GM21529 (cell line): Measurements from ENCODE around the gene FOXF2.

ENCODE experiments used
- ATAC-seq: cut with Tn5 transposase; IDR thresholded peaks from one replicate; pipeline ENCODE4 v1.9.1; 2021; ENCODE audit not compliant: unreplicated experiment

The FOXF2 gene

GRCh38 chr6:1438471-1438881, 49.1 kb downstream of the FOXF2 start:
- ATAC-seq = no peak

DNA sequence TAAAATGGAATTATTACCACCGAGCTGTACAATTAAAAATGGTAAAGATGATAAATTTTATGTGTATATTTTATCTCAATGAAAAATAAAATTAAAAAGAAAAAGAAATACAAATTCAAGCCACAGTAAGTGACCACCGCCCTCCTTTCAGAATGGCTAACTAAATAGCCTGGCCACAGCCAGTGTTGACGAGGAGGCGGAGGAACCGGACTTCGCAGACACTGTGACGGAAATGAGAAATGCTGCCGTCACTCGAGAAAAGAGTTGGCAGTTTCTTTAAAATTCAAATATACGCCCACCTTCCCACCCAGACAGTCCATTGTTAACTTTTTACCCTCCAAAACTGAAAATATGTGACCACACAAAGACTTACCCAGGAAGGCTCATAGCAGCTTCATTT, 50.0 kb downstream of the FOXF2 start:
- ATAC-seq = no peak

DNA sequence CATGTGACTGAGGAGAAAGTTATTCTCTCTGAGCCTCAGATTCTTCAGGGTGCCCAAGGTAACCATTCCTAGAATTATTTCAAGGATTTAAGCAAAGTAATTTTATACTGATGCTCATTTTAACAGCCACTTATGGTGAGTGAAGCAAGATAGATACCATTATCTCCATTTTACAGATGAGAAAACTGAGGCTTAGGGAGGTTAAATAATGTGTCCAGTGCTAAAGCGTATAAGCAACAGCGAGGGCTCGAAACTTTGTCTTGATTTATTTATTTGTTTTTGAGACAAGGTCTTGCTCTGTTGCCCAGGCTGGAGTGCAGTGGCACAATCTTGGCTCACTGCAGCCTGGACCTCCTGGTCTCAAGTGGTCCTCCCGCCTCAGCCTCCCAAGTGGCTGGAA, 53.6 kb downstream of the FOXF2 start:
- no peak for ATAC-seq
